ENCODE measurements around the gene EPHA2.

DNA sequence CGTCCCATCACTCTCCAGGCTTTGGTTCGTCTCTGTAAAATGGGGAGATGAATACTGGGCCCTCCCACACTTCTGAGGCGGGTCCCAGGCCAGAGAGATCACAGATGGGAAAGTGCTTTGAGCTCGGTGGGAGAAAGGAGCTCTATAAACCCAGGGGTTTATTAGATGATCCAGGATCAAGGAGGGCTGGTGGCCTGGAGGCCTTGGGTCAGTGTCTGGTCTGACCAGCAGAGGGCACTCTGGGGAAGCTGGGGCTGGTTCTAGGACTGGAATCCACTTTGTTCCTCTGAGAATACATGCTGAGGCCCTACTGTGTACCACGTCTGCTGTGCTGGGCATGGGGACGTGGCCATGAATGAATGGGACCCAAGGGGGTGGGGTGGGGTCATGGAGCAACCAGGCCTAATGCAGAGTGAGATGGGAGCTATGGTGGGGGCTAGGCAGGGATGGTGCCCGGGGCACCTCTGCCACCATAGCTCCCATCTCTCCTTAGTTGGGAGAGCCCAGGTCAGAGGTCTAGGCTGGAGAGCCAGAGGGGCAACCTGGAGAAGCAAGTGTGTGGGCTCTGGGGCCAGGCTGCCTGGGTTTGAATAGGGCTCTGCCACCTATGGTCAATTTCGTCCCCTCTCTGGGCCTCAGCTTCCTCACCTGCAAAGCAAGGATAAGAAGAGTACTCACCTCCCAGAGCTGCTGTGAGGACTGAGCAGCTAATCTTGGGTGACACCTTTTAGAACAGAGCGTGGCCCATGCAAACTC, 73.4 kb downstream of the EPHA2 start:
- TF ChIP-seq SMC3 (IDR thresholded peaks at IDR 0.05; ENCODE audit: low read depth, low read length), result peak; percentile 87
- TF ChIP-seq, protein P1, sequence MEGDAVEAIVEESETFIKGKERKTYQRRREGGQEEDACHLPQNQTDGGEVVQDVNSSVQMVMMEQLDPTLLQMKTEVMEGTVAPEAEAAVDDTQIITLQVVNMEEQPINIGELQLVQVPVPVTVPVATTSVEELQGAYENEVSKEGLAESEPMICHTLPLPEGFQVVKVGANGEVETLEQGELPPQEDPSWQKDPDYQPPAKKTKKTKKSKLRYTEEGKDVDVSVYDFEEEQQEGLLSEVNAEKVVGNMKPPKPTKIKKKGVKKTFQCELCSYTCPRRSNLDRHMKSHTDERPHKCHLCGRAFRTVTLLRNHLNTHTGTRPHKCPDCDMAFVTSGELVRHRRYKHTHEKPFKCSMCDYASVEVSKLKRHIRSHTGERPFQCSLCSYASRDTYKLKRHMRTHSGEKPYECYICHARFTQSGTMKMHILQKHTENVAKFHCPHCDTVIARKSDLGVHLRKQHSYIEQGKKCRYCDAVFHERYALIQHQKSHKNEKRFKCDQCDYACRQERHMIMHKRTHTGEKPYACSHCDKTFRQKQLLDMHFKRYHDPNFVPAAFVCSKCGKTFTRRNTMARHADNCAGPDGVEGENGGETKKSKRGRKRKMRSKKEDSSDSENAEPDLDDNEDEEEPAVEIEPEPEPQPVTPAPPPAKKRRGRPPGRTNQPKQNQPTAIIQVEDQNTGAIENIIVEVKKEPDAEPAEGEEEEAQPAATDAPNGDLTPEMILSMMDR (IDR thresholded peaks at IDR 0.05), result peak; percentile 89
- TF ChIP-seq, protein P2, sequence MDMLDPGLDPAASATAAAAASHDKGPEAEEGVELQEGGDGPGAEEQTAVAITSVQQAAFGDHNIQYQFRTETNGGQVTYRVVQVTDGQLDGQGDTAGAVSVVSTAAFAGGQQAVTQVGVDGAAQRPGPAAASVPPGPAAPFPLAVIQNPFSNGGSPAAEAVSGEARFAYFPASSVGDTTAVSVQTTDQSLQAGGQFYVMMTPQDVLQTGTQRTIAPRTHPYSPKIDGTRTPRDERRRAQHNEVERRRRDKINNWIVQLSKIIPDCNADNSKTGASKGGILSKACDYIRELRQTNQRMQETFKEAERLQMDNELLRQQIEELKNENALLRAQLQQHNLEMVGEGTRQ (IDR thresholded peaks at IDR 0.05; ENCODE audit: borderline replicate concordance, low read depth, low read length), result no peak
- TF ChIP-seq JUND (IDR thresholded peaks at IDR 0.05), result no peak
- no peak for TF ChIP-seq POLR2AphosphoS5 (IDR thresholded peaks at IDR 0.05; ENCODE audit: low read depth, low read length)
- TF ChIP-seq CHD2 (IDR thresholded peaks at IDR 0.05; ENCODE audit: low read length, partially characterized antibody), result no peak
- TF ChIP-seq EP300 (IDR thresholded peaks at IDR 0.05; ENCODE audit: borderline replicate concordance in 1 of 2, low read depth in 1 of 2, low read length in 1 of 2), result no peak
- TF ChIP-seq RAD21 (IDR thresholded peaks at IDR 0.05; ENCODE audit: low read length), result peak; percentile 77
- TF ChIP-seq MXI1 (IDR thresholded peaks at IDR 0.05; ENCODE audit: low read depth, low read length), result no peak
